Neural cell (in vitro differentiated cells): ENCODE measurements around the gene C14orf119. TPM values are rescaled to one million over a fixed set of nuclear protein-coding genes. Genes with fewer than 3 reads are reported as not detected.

ENCODE experiments used
- H2AFZ ChIP-seq: fragments of 200-600, 300-800 bp; sonication (generic), shearing (Covaris generic); 2 replicates; pipeline ENCODE4 v1.6.0; 2014; ENCODE audit warnings: low read depth, mild to moderate bottlenecking, antibody characterized with exemption, low read length, moderate library complexity
- H3F3A ChIP-seq: fragments of 200-600 bp; shearing (Covaris generic); 2 replicates; pipeline ENCODE4 v1.6.1; 2016; ENCODE audit warnings: mild to moderate bottlenecking, moderate library complexity, mixed read lengths, antibody characterized with exemption, low read length; ENCODE audit not compliant: insufficient read depth, poor library complexity, severe bottlenecking
- H3K27ac ChIP-seq: fragments of 200-600, 300-800 bp; sonication (generic), shearing (Covaris generic); 2 replicates; pipeline ENCODE4 v1.5.1; 2014; ENCODE audit warnings: mild to moderate bottlenecking, low read length, moderate library complexity
- H3K27me3 ChIP-seq: fragments of 300-800, 200-600 bp; sonication (generic), shearing (Covaris generic); 2 replicates; pipeline ENCODE4 v1.6.0; 2014; ENCODE audit warnings: mild to moderate bottlenecking, low read depth, low read length, moderate library complexity; ENCODE audit not compliant: insufficient read depth
- H3K36me3 ChIP-seq: fragments of 300-800, 200-600 bp; sonication (generic), shearing (Covaris generic); 2 replicates; pipeline ENCODE4 v1.5.1; 2014; ENCODE audit warnings: mild to moderate bottlenecking, antibody characterized with exemption, low read length, moderate library complexity; ENCODE audit not compliant: insufficient read depth
- H3K4me2 ChIP-seq: fragments of 300-800, 200-600 bp; sonication (generic), shearing (Covaris generic); 2 replicates; pipeline ENCODE4 v1.6.0; 2014; ENCODE audit warnings: mild to moderate bottlenecking, low read length
- H3K4me3 ChIP-seq: fragments of 300-800, 200-600 bp; sonication (generic), shearing (Covaris generic); 2 replicates; pipeline ENCODE4 v1.5.1; 2014; ENCODE audit warnings: mild to moderate bottlenecking, low read length, moderate library complexity
- H3K79me2 ChIP-seq: fragments of 200-600 bp; shearing (Covaris generic); replicated peaks from 2 replicates; pipeline ENCODE4 v1.6.0; 2014; ENCODE audit warnings: mild to moderate bottlenecking, low read length, moderate library complexity; ENCODE audit not compliant: insufficient read depth
- H3K9ac ChIP-seq: fragments of 300-800, 200-600 bp; sonication (generic), shearing (Covaris generic); 2 replicates; pipeline ENCODE4 v1.6.1; 2016; ENCODE audit warnings: mild to moderate bottlenecking, low read length, mixed read lengths
- H3K9me2 ChIP-seq: fragments of 200-600 bp; shearing (Covaris generic); 2 replicates; pipeline ENCODE4 v1.6.1; 2016; ENCODE audit warnings: mild to moderate bottlenecking, low read length, mixed read lengths; ENCODE audit not compliant: insufficient read depth
- H3K9me3 ChIP-seq: fragments of 200-600, 300-800 bp; sonication (generic), shearing (Covaris generic); 2 replicates; pipeline ENCODE4 v1.6.1; 2016; ENCODE audit warnings: mild to moderate bottlenecking, mixed run types, low read length, moderate library complexity, mixed read lengths
- H4K20me1 ChIP-seq: fragments of 200-600 bp; shearing (Covaris generic); 2 replicates; pipeline ENCODE4 v1.6.1; 2016; ENCODE audit warnings: mild to moderate bottlenecking, mixed run types; ENCODE audit not compliant: insufficient read depth
- EP300 ChIP-seq: fragments of 450-650 bp; conservative IDR thresholded peaks from 2 replicates; pipeline ENCODE4 v1.6.1; 2014; ENCODE audit warnings: antibody characterized with exemption, mild to moderate bottlenecking, moderate library complexity; ENCODE audit not compliant: poor library complexity, severe bottlenecking
- EZH2 ChIP-seq: fragments of 200-600, 300-800 bp; shearing (Covaris generic), sonication (generic); IDR thresholded peaks from 2 replicates; pipeline ENCODE4 v1.6.1; 2014; ENCODE audit warnings: antibody characterized with exemption, low read length, borderline replicate concordance, mild to moderate bottlenecking; ENCODE audit not compliant: insufficient read depth, poor library complexity, severe bottlenecking
- MXI1 ChIP-seq: fragments of 450-650 bp; conservative IDR thresholded peaks from 2 replicates; pipeline ENCODE4 v1.6.1; 2014; ENCODE audit warnings: antibody characterized with exemption, mild to moderate bottlenecking; ENCODE audit not compliant: poor library complexity, severe bottlenecking
- POLR2AphosphoS5 ChIP-seq: IDR thresholded peaks from 2 replicates; pipeline ENCODE4 v1.6.1; 2012
- RAD21 ChIP-seq: fragments of 450-650 bp; conservative IDR thresholded peaks from 2 replicates; pipeline ENCODE4 v1.6.1; 2014; ENCODE audit warnings: antibody characterized with exemption, mild to moderate bottlenecking, moderate library complexity
- REST ChIP-seq: IDR thresholded peaks from 2 replicates; pipeline ENCODE4 v1.6.1; 2012; ENCODE audit warnings: borderline replicate concordance
- SMC3 ChIP-seq: fragments of 450-650 bp; conservative IDR thresholded peaks from 2 replicates; pipeline ENCODE4 v1.6.1; 2014; ENCODE audit warnings: antibody characterized with exemption, mild to moderate bottlenecking, moderate library complexity; ENCODE audit not compliant: poor library complexity
- TAF1 ChIP-seq: IDR thresholded peaks from 2 replicates; pipeline ENCODE4 v1.6.1; 2012; ENCODE audit warnings: low read depth
- polyA plus RNA-seq: library from polyadenylated mRNA; depleted of rRNA; stranded (reverse); fragments of >200 nt; gene quantifications from 2 replicates; pipeline ENCODE4 v1.2.3, GENCODE V29; 2014
- TF ChIP-seq, protein P1 (sequence below): fragments of 450-650 bp; IDR thresholded peaks from 2 replicates; pipeline ENCODE4 v1.5.1; 2014; ENCODE audit warnings: antibody characterized with exemption, mild to moderate bottlenecking, moderate library complexity; ENCODE audit not compliant: poor library complexity, severe bottlenecking

The C14orf119 gene
- polyA plus RNA-seq, 1 donor from 2014 or later: 26.4 TPM

GRCh38 chr14:23128969-23129758 is 33.9 kb downstream of the C14orf119 start:
- no peaks in the 10 kb centered on the region for H3K27me3 ChIP-seq
- no peak overlapping the region for H3K27ac ChIP-seq
- no peaks in the 10 kb centered on the region for H3K9me3 ChIP-seq
- H3K36me3 ChIP-seq: no peaks in the 10 kb centered on the region
- TF ChIP-seq RAD21 (no peak), EZH2 (no peak), SMC3 (no peak), TAF1 (no peak), REST (no peak), POLR2AphosphoS5 (no peak), EP300 (no peak), MXI1 (no peak)
- TF ChIP-seq, protein P1, sequence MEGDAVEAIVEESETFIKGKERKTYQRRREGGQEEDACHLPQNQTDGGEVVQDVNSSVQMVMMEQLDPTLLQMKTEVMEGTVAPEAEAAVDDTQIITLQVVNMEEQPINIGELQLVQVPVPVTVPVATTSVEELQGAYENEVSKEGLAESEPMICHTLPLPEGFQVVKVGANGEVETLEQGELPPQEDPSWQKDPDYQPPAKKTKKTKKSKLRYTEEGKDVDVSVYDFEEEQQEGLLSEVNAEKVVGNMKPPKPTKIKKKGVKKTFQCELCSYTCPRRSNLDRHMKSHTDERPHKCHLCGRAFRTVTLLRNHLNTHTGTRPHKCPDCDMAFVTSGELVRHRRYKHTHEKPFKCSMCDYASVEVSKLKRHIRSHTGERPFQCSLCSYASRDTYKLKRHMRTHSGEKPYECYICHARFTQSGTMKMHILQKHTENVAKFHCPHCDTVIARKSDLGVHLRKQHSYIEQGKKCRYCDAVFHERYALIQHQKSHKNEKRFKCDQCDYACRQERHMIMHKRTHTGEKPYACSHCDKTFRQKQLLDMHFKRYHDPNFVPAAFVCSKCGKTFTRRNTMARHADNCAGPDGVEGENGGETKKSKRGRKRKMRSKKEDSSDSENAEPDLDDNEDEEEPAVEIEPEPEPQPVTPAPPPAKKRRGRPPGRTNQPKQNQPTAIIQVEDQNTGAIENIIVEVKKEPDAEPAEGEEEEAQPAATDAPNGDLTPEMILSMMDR: no peak
- H3K4me2 ChIP-seq: no peak overlapping the region
- no peak overlapping the region for H3K4me3 ChIP-seq
- H3K9ac ChIP-seq: no peak overlapping the region
- no peaks in the 10 kb centered on the region for H3F3A ChIP-seq
- no peaks in the 10 kb centered on the region for H4K20me1 ChIP-seq
- H3K79me2 ChIP-seq: no peaks in the 10 kb centered on the region
- no peak overlapping the region for H2AFZ ChIP-seq
- no peaks in the 10 kb centered on the region for H3K9me2 ChIP-seq

GRCh38 chr14:23129759-23130316 is 34.5 kb downstream of the C14orf119 start:
- H3K9me3 ChIP-seq: no peaks in the 10 kb centered on the region
- H3K9ac ChIP-seq: no peak overlapping the region
- H3K4me2 ChIP-seq: no peak overlapping the region
- no peak overlapping the region for H2AFZ ChIP-seq
- H3K79me2 ChIP-seq: no peaks in the 10 kb centered on the region
- H3K4me3 ChIP-seq: no peak overlapping the region
- H3K36me3 ChIP-seq: no peaks in the 10 kb centered on the region
- H3K27me3 ChIP-seq: no peaks in the 10 kb centered on the region
- H3F3A ChIP-seq: no peaks in the 10 kb centered on the region
- H3K9me2 ChIP-seq: no peaks in the 10 kb centered on the region
- no peak overlapping the region for H3K27ac ChIP-seq
- H4K20me1 ChIP-seq: no peaks in the 10 kb centered on the region
- no peak for TF ChIP-seq RAD21
- TF ChIP-seq, protein P1: no peak
- no peak for TF ChIP-seq POLR2AphosphoS5
